ENCODE results near the gene UBE2QL1. TPM values are rescaled to one million over a fixed set of nuclear protein-coding genes. Genes with fewer than 3 reads are reported as not detected.

Gene UBE2QL1
- total and polyA plus RNA-seq, 8 donors = 0.13 to 2.4 (median 0.63) TPM

GRCh38 chr5:6446626-6447309 lies 1.9 kb upstream of the UBE2QL1 start:
- no peak overlapping the region for H3K27ac ChIP-seq
- TF ChIP-seq CTCF (IDR thresholded peaks at IDR 0.05) = no peak
- peaks cover 0 to 18% (median 11%) of the 10 kb centered on the region in 4 donors for H3K27me3 ChIP-seq
- DNase-seq (no peak), FAIRE-seq (no peak), ATAC-seq (no peak)
- H3K9me3 ChIP-seq = no peaks in the 10 kb centered on the region
- intact Hi-C loops (cut with DNase I) = no loop called here
- H3K4me1 ChIP-seq = peaks cover 0 to 5% (median 0%) of the 10 kb centered on the region in 3 donors
- H3K36me3 ChIP-seq = no peaks in the 10 kb centered on the region
- WGBS, 2 donors = 72 to 76% methylated on average over 21 of the region's 21 CpGs
- H3K4me3 ChIP-seq = no peak overlapping the region

- H3K27ac ChIP-seq = no peak overlapping the region
- 94 to 96% methylated on average over 7 of the region's 7 CpGs for WGBS, 2 donors
- no peak overlapping the region for H3K4me3 ChIP-seq
- no peaks in the 10 kb centered on the region for H3K36me3 ChIP-seq
- ATAC-seq (no peak), DNase-seq (no peak), FAIRE-seq (no peak)
- intact Hi-C loops (cut with DNase I) = no loop called here
- peaks cover 0 to 20% (median 15%) of the 10 kb centered on the region in 4 donors for H3K27me3 ChIP-seq
- no peak for TF ChIP-seq CTCF (IDR thresholded peaks at IDR 0.05)
- H3K9me3 ChIP-seq = no peaks in the 10 kb centered on the region
- H3K4me1 ChIP-seq = peaks cover 0 to 5% (median 0%) of the 10 kb centered on the region in 3 donors
Measured at GRCh38 chr5:6447384-6448140, 1.1 kb upstream of the UBE2QL1 start.

GRCh38 chr5:6448141-6448491 lies 543 bp upstream of the UBE2QL1 start:
- FAIRE-seq (no peak), ATAC-seq (no peak), DNase-seq (no peak)
- TF ChIP-seq CTCF (IDR thresholded peaks at IDR 0.05) = no peak
- Histone ChIP-seq H3K27ac (no peak overlapping the region), H3K9me3 (no peaks in the 10 kb centered on the region), H3K27me3 (peaks cover 0 to 20% (median 15%) of the 10 kb centered on the region in 4 donors), H3K4me3 (no peak overlapping the region), H3K4me1 (peaks cover 0 to 5% (median 0%) of the 10 kb centered on the region in 3 donors), H3K36me3 (no peaks in the 10 kb centered on the region)
- 94 to 98% methylated on average over 3 of the region's 3 CpGs for WGBS, 2 donors
- intact Hi-C loops (cut with DNase I) = no loop called here

- FAIRE-seq (no peak), ATAC-seq (no peak), DNase-seq (no peak)
- WGBS, 2 donors = 7 to 8% methylated on average over 15 of the region's 15 CpGs
- H3K27ac ChIP-seq = no peak overlapping the region
- peaks cover 0 to 20% (median 15%) of the 10 kb centered on the region in 4 donors for H3K27me3 ChIP-seq
- intact Hi-C loops (cut with DNase I) = no loop called here
- no peaks in the 10 kb centered on the region for H3K9me3 ChIP-seq
- TF ChIP-seq CTCF (IDR thresholded peaks at IDR 0.05) = no peak
- H3K36me3 ChIP-seq = no peaks in the 10 kb centered on the region
- H3K4me3 ChIP-seq = peak overlapping the region in 1 of 4 donors; percentile 46
- H3K4me1 ChIP-seq = peaks cover 0 to 5% (median 0%) of the 10 kb centered on the region in 3 donors
Measured at GRCh38 chr5:6449465-6450158, 953 bp downstream of the UBE2QL1 start.

All from pancreas (tissue), 10 donors.